HG03045 (cell line): ENCODE data around the gene NPLOC4.
"Not testable (repeated sequence)": the region's sequence is repeated elsewhere in the genome, so short reads cannot be mapped to it uniquely, and the experiment has no call there.

Source experiments
- ATAC-seq: cut with Tn5 transposase; IDR thresholded peaks from one replicate; pipeline ENCODE4 v1.9.1; 2021; ENCODE audit warnings: mild to moderate bottlenecking, moderate library complexity; ENCODE audit not compliant: unreplicated experiment

The NPLOC4 gene

GRCh38 chr17:81635973-81636504 is 873 bp downstream of the NPLOC4 start:
- no peak for ATAC-seq

- no peak for ATAC-seq
Measured at GRCh38 chr17:81635431-81635830, 1.5 kb downstream of the NPLOC4 start.

DNA sequence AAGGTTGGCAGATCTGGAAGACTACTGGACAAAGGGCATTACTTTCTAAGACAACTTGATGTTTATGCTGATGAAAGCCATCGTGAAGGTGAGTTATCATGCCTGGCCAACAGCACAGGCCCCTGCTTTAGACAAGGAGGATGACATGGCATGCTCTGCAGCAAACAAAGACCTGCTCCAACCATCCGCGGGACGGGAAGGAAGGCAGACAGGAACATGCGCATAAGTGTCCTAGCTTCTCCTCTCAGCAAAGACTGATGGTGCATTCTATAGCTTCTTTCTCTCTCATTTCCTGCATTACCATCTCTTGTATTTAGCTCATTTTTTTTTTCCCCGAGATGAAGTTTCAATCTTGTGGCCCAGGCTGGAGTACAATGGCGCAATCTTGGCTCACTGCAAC is 5.4 kb downstream of the NPLOC4 start:
- ATAC-seq = no peak

DNA sequence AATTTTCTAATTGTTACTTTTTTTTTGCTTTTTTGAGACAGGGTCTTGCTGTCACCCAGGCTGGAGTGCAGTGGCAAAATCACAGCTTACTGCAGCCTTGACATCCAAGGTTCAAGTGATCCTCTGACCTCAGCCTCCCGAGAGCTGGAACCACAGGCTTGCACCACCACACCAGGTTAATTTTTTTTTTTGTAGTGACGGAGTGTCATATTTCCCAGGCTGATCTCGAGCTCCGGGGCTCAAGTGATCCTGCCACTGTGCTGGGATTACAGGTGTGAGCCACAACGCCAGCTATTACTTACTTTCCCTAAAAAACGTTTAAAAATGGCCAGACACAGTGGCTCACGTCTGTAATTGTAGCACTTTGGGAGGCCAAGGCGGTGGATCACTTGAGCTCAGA is 6.6 kb downstream of the NPLOC4 start:
- no peak for ATAC-seq

- no peak for ATAC-seq
Measured at GRCh38 chr17:81621494-81622130, 15.3 kb downstream of the NPLOC4 start.

GRCh38 chr17:81618307-81618706 is 18.6 kb downstream of the NPLOC4 start:
- not testable (repeated sequence) for ATAC-seq

GRCh38 chr17:81616877-81617276 is 20.0 kb downstream of the NPLOC4 start:
- ATAC-seq = no peak

GRCh38 chr17:81615401-81615930 is 21.4 kb downstream of the NPLOC4 start:
- ATAC-seq = no peak

- ATAC-seq = no peak
Measured at GRCh38 chr17:81612172-81612970, 24.5 kb downstream of the NPLOC4 start.

- no peak for ATAC-seq
Measured at GRCh38 chr17:81609541-81610311, 27.2 kb downstream of the NPLOC4 start.

DNA sequence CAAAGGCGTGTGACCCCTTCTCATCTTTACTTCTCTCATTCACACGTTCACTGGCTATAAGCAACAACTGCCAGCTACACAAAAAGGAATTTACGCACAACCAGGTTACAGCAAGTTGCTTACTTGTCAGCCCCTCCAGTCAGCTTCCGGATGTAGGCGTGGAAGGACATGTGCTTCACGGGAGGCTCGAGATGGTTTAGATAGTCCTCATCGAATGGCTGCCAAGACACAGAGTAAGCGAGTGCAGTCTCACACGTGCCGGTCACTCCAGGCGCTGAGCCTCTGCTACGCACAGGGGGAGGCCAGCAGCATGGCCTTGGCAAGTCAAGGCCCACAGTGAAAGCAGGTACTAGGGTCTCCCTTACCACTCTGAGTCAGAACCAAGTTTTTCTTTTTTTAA is 28.3 kb downstream of the NPLOC4 start:
- no peak for ATAC-seq

GRCh38 chr17:81608082-81608481 is 28.8 kb downstream of the NPLOC4 start:
- ATAC-seq = no peak

GRCh38 chr17:81607431-81607830 is 29.5 kb downstream of the NPLOC4 start:
- no peak for ATAC-seq

DNA sequence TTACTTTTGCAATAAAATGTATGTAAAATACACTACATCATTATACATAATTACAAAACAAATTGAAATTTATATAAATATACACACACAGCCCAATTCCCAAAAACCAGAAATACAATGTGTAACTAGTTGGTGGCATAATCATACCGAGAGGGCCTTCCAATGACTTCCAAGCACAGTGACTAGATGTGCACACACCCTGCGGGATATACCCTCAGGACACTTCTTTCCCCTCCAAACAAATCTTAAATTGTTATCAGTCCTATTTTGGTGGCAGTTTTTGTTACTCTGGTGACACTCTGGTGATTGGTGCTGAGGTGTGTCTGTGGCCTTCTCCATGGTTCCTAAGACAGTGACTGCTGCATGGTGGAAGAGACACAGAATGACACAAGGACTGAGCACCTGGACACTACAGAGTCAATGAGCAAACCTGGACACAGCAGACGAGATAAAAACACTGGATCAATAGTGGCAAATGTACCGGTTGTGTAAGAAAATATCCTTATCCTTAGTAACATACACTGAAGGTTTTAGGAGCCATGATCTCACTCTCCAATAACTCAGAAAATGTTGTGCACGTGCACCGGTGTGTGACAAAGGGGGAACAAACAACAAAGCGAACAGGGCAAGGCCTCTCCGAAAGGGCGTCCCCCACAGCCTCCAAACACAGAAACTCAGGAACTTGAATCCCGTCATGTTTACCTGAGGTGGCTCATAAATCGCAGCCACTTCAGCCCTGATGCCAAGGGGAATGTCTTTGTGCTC is 32.9 kb downstream of the NPLOC4 start:
- ATAC-seq = no peak

DNA sequence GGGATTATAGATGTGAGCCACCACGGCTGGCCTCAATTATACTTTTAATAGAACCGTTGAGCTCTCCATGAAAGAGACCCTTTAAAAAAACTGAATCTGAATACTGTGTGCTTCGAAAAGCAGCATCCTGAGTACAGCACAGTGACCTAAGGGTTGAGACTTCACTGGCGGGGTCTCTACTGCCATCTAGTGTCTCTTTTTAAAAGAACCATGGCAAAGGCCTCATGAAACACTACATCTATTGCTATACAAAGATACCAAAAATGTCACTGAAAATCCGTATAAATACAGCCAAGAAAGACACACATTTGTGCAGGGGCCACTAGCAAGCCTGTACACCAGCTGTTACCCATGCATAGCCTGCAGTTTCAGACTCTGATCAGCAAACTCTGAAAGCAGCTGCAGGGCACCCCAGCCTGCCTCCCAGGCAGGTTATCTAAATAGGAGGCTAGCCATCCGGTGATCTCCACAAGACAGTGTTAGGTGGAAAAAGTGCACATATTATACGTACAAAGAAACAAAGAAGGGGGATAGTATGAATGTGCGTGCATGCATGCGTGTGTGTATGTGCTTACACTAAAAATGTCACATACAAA is 35.3 kb downstream of the NPLOC4 start:
- ATAC-seq = no peak

GRCh38 chr17:81599719-81600486 is 37.0 kb downstream of the NPLOC4 start:
- no peak for ATAC-seq

DNA sequence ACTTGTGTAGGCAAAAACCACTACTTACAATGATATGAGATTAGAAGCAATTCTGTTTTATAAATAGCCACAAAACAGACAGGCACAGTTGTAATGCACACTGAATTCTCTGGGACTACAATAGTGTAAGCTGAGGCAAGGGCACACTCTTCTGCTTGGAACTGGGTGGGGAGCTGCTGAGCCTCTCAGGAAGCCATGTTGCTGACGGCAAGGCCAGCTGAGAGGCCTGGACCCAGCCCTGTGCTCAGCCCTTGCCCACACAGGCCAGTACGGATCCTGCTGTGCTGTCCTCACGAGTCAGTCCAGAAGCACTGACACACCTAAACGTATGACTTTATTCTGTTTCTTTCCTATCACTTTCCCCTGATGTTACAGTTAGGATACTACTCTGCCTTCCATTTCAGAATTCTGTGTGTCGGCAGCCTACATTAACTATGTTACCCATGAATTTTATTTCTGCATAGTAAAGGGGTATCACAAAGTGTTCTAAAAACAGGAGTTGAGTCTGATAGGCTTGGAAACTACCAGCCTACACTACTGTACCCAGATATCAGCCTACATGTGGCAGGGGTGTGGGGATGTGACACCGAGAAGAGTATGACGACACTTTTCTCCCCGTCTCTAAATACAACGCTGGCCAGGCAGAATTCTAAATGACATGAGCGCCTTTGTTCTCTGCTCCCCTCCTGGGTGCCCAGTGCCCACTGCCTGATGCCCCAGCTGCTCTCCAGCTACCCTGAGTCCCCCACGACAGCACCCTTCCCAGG is 43.6 kb downstream of the NPLOC4 start:
- no peak for ATAC-seq

DNA sequence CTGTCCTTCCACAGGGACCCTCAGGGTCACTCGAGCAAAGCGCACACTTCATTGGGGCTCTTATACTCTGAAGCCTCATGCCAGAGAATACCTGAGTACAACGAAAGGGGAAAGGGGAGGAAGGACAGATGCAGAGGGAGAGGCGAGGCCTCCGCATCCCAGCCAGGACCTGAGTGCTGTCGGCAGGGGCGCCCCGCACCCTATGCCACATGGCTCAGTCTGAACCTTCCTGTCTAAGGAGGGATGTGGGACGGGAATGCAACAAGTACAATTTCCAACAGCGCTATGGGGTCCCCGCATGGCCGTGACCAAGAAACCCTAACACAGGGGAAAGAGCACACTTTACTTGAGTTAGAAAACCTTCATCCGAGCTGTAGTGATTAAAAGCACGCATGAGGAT is 44.9 kb downstream of the NPLOC4 start:
- ATAC-seq = no peak

DNA sequence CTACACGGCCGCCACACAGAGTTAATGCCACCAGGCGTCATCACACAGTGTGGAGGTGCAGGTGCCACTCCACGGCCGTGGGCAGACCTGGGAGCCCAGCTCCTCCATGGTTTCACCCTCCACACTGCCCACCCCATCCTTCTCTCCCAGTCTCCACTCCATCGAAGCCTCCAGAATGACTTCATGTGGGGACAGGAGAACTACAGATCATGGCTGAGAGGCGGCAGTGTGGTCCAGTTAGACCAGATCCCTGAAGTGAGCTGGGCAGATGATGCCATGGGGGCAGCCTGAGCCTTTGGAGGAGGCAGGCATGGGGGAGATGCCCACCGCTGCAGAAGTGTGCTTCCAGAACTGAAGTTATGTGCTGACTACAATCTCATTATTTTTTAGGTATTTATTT is 46.8 kb downstream of the NPLOC4 start:
- no peak for ATAC-seq
